Posterior vena cava (tissue), 2 donors: ENCODE results near the gene STK38L. TPM values are rescaled to one million over a fixed set of nuclear protein-coding genes. Genes with fewer than 3 reads are reported as not detected.

Experiments used
- DNase-seq: peaks from one replicate; pipeline ENCODE4 v3.0.0-alpha.2; 2020; ENCODE audit warnings: low spot score
- intact Hi-C, 2 donors: fragments of 100-400 bp; cut with DNase I; formaldehyde crosslinking; loops; one replicate each; pipeline versions ENCODE4 v1.14.1 to v1.14.2; 2022 to 2023
- total RNA-seq, 2 donors: library from RNA; stranded (reverse); fragmentation: NEBNext Ultra II Directional; extraction: Animal tissue kit (Norgen Biotek cat#: 25700); gene quantifications; one replicate each; pipeline ENCODE4 v1.2.1, GENCODE V29; 2021
- donor health status: DM: yes; HTN: yes; CAD: no.
- donor health status: DM: yes; HTN: yes; CAD: no.

STK38L gene
- total RNA-seq, 2 donors from 2014 or later = 93.3 to 221 TPM

GRCh38 chr12:27334042-27334720 lies 90.1 kb downstream of the STK38L start:
- no peak for DNase-seq
- intact Hi-C loops = no loop called here

- intact Hi-C loops = no loop called here
- no peak for DNase-seq
Observed at GRCh38 chr12:27334721-27335082, 90.6 kb downstream of the STK38L start.

DNA sequence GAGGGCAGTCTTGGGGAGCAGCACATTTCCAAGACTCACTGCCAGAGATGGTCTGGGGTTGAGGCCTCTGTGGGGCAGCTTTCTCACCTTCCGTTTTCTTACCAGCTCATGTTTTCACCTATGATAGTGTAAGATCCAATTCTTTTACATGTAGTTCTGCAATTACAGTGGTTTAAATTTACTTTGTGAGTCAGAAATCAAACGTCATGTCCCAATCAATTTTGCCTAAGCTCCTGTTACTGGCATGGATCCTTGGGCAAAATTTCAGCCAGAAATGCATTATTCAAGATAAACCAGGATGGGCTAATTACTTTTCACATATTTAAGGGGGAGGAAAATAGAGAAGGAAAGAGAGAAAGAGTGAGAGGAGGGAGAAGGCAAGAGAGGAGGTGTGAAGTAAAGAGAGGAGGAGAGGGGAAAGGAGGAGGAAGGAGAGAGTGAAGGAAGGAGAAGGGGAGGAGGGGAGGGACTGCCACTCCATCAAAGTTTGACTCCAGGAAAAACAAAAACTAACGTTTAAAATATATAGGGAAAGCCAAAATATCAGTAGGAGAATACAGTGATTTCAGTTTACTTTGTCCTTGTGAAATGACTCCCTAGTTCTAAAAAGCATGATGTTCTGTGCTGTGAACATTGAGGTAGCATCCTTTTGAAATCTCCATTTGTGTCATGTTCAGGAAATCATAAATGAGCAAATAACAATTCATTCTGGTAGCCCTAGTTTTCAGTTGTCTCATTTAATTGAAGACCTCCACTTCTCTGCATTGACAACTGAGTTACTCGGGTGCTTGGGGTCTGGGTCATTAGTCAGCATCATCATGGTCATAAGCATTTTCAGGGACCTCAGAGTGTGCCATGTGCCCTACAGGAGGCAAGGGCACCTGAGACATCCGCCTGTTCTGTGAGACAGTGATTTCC lies 91.5 kb downstream of the STK38L start:
- intact Hi-C loops = no loop called here
- DNase-seq = no peak

- no peak for DNase-seq
- intact Hi-C loops = no loop called here
Observed at GRCh38 chr12:27336282-27336653, 92.2 kb downstream of the STK38L start.

- no peak for DNase-seq
Observed at GRCh38 chr12:27337376-27337775, 93.3 kb downstream of the STK38L start.

GRCh38 chr12:27338473-27338872 lies 94.4 kb downstream of the STK38L start:
- DNase-seq = no peak

More at GRCh38 chr12:27337376-27337775, 93.3 kb downstream of the STK38L start:
- intact Hi-C loops = no loop called here

DNA sequence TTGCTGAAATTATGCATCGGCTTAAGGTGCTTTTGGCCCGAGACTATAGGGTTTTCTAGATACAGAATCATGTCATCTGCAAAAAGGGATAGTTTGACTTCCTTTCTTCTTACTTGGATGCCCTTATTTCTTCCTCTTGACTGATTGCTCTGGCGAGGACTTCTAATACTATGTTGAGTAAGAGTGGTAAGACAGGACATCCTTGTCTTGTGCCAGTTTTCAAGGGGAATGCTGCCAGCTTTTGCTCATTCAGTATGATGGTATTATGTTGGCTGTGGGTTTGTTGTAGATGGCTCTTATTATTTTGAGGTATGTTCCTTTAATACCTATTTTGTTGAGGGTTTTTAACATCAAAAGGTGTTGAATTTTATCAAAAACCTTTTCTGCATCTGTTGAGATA lies 96.9 kb downstream of the STK38L start:
- intact Hi-C loops = no loop called here
- no peak for DNase-seq

More at GRCh38 chr12:27338473-27338872, 94.4 kb downstream of the STK38L start:
- intact Hi-C loops = no loop called here

- intact Hi-C loops = no loop called here
- DNase-seq = no peak
Observed at GRCh38 chr12:27342536-27342935, 98.5 kb downstream of the STK38L start.

GRCh38 chr12:27343255-27344000 lies 99.3 kb downstream of the STK38L start:
- intact Hi-C loops = no loop called here
- DNase-seq = no peak

- intact Hi-C loops = no loop called here
- DNase-seq = no peak
Observed at GRCh38 chr12:27344246-27344645, 100.2 kb downstream of the STK38L start.

- intact Hi-C loops = no loop called here
Observed at GRCh38 chr12:27344760-27345159, 100.7 kb downstream of the STK38L start.

GRCh38 chr12:27345376-27345775 lies 101.3 kb downstream of the STK38L start:
- intact Hi-C loops = no loop called here

More at GRCh38 chr12:27344760-27345159, 100.7 kb downstream of the STK38L start:
- DNase-seq = no peak

DNA sequence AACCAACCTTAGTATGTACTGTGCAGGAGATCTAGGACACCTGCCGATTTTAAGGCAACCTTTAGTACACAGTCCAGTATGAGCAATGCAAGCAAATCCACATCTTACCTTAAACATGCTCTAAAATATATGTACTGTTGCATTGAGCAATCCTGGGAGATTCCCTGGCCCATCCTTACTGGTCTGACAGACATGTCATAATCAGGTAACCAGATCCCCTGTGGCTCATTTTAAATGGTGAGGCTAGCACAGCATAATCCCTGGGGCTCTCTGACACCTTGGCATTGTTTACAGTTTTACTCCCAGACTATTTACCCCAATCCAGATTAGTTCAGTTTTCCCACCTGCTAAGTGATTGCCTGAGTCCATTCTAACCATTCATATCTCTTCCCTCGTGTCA lies 103.7 kb downstream of the STK38L start:
- DNase-seq = no peak
- intact Hi-C loops = no loop called here

More at GRCh38 chr12:27345376-27345775, 101.3 kb downstream of the STK38L start:
- no peak for DNase-seq

DNA sequence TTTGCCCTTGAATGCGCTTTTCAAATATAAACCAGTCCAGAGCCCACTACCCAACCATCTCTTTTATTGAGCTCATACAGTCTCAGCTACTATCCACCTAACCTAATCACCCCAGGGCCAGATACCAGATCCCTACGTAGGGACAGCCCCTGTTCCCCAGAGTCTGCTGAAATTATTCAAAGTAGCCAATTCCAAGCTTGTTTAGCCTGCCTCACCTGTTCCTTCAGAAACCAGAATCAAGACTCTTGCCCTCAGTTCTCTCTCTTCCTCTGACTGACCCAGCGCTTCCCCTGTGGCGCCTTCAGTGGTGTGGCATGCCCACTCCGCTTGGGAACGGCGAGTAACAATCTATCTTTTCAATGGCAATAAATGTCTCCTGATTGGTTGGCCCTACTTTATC lies 107.4 kb downstream of the STK38L start:
- DNase-seq = no peak
- intact Hi-C loops = no loop called here

DNA sequence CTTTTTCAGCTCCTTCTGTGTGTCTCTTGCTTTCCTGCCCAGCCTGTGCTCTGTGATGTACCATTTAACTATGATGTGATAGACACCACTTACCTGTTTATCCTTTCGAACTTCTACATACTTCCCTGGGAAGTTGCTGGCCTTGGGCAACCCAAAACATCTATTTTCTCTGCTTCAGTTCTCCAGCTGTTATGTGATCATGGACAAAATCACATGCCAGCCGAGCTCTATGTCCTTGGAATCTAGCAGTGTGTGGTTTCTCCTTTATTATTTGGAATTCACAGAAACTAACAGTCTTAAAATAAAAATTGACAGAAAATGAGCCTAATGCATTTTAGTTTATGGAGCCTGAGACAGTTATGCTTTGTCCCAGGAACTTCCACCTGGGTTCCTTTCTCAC lies 111.4 kb downstream of the STK38L start:
- intact Hi-C loops = no loop called here
- DNase-seq = no peak

DNA sequence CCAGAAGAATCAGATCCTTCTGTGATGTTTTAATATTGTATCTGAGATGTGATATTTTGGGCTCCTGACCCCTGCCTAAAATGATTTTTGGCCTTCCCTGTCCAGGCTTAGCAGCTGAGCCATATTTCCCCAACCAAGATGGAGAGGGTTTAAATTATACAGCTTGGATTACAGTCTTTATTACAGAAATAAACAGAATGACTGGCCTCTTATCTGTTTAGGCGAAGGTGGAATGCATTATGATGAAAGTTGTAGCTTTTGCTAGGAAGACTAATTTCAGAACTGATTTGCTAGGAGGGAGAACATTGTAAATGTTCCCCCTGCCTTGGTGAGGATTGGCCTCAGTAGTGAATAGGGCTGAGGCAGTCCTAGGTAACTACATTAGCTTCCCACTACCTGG lies 111.9 kb downstream of the STK38L start:
- intact Hi-C loops = no loop called here
- DNase-seq = no peak

GRCh38 chr12:27359578-27360340 lies 115.7 kb downstream of the STK38L start:
- no peak for DNase-seq
- intact Hi-C loops = no loop called here

GRCh38 chr12:27361372-27361771 lies 117.3 kb downstream of the STK38L start:
- intact Hi-C loops = no loop called here
- no peak for DNase-seq

DNA sequence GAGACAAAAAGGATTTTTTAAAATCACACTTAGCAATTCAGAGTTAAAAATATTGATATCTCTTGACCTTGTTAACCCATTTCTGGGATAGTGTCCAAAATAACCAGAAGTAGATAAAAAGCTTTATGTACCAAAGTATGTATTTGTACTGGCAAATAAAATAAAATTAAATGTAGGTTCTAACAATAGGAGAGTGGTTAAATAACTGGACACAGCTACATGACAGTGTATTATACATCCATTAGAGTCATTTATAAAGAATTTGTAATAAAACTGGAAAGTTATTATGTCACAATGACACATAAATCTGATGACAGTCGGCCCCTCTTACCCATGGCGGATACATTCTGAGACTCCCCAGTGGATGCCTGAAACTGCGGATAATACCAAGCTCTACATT lies 122.5 kb downstream of the STK38L start:
- intact Hi-C loops = no loop called here
- DNase-seq = no peak
